GM21576 (cell line): ENCODE data around the gene SLC6A19.

Source experiments
- ATAC-seq: cut with Tn5 transposase; IDR thresholded peaks from one replicate; pipeline ENCODE4 v1.9.1; 2021; ENCODE audit warnings: mild to moderate bottlenecking, moderate library complexity; ENCODE audit not compliant: unreplicated experiment

The SLC6A19 gene

DNA sequence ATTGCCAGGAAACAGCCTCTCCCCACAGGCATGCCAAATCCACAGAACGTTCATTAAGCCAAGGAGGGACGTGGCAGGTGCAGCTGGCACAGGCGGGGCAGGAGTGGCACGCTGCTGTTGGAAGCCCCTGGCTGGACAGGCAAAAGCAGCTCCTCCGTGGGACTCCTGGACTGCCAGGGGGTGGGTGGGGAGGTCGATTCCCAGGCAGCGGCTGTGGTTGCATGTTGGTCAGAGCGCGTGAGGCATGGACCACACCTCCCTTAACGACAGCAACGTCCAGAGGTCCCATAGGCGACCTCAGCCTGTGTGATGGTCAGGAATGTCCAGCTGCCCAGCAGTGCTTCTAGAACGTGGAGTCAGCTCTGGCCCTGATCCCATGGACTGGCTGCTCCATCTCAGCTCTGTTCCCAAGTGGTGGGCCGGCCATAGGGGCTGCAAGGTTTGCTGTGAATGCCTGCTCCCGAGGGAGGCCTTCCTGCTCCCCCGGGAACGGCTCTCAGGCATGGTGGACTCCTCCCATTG, 6.9 kb downstream of the SLC6A19 start:
- no peak for ATAC-seq

- no peak for ATAC-seq
Observed at GRCh38 chr5:1208743-1209488, 7.5 kb downstream of the SLC6A19 start.

- ATAC-seq: no peak
Observed at GRCh38 chr5:1209489-1209852, 8.1 kb downstream of the SLC6A19 start.

- no peak for ATAC-seq
Observed at GRCh38 chr5:1209896-1210776, 8.7 kb downstream of the SLC6A19 start.

DNA sequence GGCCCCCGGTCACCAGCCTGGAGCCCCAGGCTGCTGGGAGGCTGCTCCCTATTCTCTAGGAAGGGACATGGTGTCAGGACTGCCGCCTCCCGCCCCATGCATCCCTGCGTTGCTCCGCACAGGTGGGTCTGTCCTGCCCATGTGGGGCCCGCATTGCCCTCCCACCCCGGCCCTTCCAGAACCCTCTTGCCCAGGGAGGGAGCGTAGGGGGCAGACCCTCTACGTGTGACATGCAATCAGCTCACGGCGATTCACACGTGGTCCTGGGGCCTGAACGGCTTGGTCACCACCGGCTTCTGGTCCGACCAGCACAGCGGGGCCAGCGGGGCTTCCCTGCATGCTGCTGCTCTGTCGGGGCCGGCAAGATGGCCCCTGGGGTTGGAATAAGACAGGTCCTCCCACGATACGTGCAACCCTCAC, 9.4 kb downstream of the SLC6A19 start:
- ATAC-seq: no peak

- ATAC-seq: no peak
Observed at GRCh38 chr5:1211701-1212100, 10.3 kb downstream of the SLC6A19 start.

- ATAC-seq: no peak
Observed at GRCh38 chr5:1212271-1212670, 10.9 kb downstream of the SLC6A19 start.

DNA sequence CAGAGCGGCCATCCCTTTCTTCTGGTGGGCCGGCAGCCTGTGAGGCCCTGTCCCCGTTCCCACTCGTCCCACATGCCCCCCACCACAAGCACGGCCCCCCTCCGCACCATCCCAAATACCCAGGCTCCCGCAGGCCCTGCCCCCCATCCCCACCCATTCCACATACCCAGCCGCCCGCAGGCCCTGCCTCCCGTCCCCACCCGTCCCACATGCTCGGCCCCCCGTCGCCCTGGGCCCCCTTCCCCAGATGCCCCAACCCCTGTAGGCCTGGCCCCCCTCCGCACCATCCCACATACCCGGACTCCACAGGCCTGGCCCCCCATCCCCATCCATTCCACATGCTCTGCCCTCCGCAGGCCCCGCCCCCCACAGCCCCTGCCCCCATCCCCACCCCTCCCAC, 11.5 kb downstream of the SLC6A19 start:
- no peak for ATAC-seq

DNA sequence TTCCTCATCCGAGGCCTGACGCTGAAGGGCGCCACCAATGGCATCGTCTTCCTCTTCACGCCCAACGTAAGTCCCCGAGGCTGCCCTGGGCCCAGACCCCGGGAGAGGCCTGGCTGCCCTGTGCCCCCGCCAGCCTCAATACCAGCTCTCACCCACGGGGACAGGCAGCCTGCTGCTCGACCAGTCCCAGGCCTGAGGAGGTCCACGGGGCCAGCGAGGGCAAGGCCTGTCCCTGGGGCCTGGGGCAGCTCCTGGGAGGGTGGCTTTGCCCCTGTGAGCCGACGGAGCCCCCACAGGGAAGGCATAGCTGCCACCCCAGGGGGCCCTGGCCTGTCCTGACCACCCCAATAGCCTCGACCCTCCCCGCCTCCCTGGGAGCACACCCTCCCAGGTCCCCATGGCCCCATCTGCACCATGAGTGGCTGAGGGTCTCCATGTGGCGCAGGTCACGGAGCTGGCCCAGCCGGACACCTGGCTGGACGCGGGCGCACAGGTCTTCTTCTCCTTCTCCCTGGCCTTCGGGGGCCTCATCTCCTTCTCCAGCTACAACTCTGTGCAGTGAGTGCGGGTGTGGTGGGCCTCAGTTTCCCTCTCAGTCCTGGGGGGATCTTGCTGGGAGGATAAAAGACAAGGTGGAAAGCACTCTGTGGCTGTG, 12.2 kb downstream of the SLC6A19 start:
- ATAC-seq: no peak

DNA sequence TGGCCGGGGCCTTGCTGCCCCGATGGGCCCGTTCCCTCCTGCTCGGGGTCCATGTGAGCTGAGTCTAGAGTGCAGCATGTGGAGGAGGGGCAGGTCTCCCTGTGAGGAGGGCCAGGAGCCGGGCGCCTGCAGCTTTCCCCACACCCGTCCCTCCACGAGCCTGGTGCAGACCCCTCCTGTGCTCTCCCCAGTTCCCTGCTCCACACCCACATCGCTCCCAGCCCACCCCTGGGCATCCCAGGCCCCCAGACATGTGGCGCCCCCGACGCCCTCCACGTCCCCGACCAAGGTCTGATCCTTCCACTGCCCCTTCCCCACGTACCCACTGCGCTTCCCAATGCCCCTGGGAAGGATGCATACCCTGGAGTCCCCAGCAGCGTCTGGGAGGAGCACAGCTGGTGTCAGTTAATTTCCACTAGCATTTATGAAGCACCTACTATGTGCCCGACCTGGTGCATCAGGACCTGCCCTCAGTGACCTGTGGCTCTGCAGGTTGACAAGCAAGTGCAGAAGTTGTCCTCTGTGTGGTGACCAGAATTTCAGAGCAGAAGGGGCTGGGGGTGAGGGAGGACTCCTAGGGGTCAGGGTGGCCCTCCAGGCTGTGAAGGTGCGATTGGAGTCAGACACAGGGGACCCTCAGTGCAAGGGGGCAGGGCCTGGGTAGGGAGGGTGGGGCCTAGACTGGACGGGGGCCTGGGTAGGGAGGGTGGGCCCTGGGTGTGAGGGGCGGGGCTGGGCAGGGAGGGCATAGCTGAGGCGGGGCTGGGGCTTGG, 13.0 kb downstream of the SLC6A19 start:
- ATAC-seq: no peak

DNA sequence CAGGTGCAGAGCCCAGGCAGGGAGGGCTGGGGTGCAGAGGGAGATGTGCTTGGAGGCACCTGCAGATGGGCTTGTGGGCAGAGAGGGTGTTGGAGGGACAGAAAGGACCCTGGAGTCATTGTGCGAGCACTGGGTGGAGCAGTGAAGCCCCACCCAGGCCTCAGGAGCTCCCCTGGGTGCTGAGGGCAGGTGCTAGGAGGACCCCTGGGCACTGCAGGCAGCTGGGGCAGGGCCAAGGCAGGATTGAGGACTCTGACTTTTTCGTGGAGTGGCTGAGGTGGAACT, 13.5 kb downstream of the SLC6A19 start:
- ATAC-seq: no peak

DNA sequence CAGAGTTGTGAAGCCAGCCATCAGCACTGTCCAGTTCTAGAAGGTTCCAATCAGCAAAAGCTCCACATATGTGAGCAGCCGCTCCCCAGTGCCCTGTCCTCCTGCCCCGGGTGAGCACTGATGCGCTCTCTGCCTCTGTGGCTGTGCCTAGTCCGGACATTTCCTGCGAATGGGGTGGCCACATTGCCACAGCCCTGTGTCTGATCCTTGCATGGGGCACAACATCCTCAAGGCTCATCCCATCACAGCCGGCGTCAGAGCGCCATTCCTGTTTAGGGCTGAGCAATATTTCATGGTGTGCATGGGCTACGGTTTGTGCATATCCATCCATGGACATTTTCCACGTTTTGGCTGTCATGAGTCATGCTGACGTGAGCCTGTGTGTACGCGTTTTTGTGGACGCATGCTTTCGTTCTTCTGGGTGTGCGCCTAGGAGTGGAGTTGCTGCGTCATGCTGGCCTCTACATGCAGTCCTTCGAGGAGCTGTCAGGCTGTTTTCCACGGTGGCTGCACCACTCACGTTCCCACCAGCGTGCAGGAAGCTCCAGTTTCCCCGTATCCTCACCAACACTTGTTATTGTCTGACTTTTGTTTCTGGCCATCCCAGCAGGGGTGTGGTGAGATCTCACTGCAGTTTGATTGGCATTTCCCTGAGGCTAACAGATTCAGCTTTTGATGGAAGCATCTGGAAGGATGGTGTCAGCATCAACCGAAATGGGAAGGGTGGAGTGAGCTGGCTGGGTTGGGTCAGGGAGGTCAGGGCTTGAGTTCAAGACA, 14.1 kb downstream of the SLC6A19 start:
- ATAC-seq: no peak

DNA sequence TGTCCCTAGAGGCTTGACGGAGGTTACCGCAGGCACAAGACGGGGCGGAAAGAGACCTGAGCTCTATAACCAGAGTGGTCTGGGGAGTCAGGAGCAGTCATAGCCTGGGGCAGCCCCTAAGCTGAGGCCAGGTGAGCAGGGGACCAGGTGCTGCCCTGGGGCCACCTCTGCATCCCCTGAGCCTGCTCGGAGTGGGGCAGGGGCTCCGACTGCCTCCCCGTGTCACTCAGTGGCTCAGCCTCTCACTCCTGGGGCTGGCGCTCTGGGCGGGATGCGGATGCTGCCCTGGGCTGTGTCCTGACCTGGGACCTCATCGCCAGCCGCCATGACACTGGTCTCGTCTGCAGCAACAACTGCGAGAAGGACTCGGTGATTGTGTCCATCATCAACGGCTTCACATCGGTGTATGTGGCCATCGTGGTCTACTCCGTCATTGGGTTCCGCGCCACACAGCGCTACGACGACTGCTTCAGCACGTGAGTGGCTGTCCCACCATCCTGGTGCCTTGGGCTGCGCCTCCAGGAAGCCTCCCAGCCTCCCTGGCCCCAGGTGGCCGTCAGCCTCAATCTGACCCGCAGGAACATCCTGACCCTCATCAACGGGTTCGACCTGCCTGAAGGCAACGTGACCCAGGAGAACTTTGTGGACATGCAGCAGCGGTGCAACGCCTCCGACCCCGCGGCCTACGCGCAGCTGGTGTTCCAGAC, 15.0 kb downstream of the SLC6A19 start:
- no peak for ATAC-seq

DNA sequence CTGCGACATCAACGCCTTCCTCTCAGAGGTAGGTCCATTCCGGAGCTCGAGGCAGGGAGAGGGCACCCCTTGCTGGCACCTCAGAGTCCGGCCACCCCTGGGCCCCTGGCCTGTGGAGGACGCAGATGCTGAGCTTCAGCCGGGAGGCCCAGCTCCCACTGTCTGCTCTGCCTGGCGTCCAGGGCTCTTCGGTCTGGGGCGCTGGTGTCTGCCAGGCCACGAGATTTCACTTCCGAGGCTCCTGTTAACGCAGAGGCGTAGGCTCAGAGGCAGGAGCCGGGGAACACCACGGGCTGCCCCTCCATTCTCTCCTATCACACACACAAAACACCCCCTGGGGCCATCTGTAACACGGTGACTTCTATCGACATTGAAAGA, 15.5 kb downstream of the SLC6A19 start:
- no peak for ATAC-seq

GRCh38 chr5:1217596-1218206, 16.3 kb downstream of the SLC6A19 start:
- no peak for ATAC-seq

- ATAC-seq: no peak
Observed at GRCh38 chr5:1218351-1219080, 17.1 kb downstream of the SLC6A19 start.

DNA sequence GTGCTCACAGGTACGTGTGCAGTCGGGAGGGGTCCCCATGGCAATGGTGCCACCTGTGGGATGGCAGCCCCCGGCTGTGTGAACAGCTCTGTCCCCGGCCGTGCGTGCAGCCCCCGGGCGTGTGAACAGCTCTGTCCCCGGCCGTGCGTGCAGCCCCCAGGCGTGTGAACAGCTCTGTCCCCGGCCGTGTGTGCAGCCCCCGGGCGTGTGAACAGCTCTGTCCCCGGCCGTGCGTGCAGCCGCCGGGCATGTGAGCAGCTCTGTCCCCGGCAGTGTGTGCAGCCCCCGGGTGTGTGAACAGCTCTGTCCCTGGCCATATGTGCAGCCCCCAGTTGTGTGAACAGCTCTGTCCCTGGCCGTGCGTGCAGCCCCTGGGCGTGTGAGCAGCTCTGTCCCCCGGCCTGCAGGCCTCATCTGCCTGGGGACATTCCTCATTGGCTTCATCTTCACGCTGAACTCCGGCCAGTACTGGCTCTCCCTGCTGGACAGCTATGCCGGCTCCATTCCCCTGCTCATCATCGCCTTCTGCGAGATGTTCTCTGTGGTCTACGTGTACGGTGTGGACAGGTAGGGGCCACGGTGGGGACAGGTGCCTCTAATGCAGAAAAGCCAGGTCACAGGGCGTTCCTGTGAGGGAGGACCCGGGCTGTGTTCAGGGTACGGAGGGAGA, 17.8 kb downstream of the SLC6A19 start:
- no peak for ATAC-seq

DNA sequence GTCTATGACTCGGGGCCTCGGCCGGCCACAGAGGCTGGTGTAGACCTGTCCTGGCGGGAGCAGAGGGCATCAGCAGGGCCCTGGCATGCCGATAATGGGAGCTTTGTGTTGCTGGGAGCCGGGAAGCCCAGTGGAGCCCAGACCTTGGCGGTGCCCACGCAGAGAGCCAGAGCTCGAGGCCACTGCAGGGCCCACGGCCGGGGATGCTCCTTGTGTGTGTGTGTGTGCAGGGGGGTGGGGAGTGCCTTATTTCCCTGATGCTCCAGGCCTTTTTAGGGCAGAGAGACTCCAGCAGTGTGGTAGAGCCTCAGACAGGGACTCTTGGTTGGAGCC, 18.3 kb downstream of the SLC6A19 start:
- ATAC-seq: no peak
